ENCODE results near the gene NPPA. TPM values are rescaled to one million over a fixed set of nuclear protein-coding genes. Genes with fewer than 3 reads are reported as not detected.

The NPPA gene
- polyA plus RNA-seq, 1 of the 3 experiments (the other 2 are of a cell fraction): not detected

DNA sequence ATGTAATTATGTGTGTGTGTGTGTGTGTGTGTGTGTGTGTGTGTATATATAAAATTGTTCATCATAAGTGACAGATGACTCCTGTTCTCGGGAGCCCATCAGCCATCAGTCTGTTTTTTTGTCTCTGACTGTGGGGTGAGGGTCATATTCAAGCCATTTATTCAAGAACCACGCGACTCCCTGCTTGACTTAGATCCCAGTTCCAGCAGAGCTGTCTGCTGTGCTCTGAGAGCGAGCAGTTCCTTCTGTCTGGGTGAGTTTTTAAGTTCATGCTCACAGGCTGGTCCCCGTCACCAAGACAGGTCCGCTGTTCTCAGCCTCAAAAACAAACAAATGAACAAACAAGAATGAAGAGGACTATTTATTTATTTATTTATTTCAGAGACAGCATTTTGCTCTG, 29.5 kb upstream of the NPPA start:
- Histone ChIP-seq H3K9ac (no peak overlapping the region), H3K9me2 (no peaks in the 10 kb centered on the region), H3K27me3 (ENCODE audit: insufficient read depth) (0 out of 2 replicates have a peak, but pooled peaks cover 5% of the 10 kb centered on the region), H3K4me1 (ENCODE audit: control insufficient read depth in 1 of 2, insufficient read depth in 2 of 2, low read depth in 1 of 2, low read length in 1 of 2) (peaks cover 0 to 61% of the 10 kb centered on the region in 2 experiments; a peak in 2 of 4 replicates), H3K4me3 (ENCODE audit: low read depth in 2 of 2, low read length in 1 of 2) (no peak overlapping the region), H3K36me3 (replicated peaks in 1 of 2; ENCODE audit: control insufficient read depth in 1 of 2, insufficient read depth in 2 of 2, low read length in 1 of 2) (no peaks in the 10 kb centered on the region), H4K20me1 (ENCODE audit: insufficient read depth) (no peaks in the 10 kb centered on the region), H3K27ac (ENCODE audit: low read depth in 2 of 2, low read length in 1 of 2) (no peak overlapping the region), H3K4me2 (no peak overlapping the region), H3K9me3 (no peaks in the 10 kb centered on the region), H3F3A (replicated peaks; ENCODE audit: insufficient read depth) (no peaks in the 10 kb centered on the region), H3K79me2 (ENCODE audit: insufficient read depth) (no peaks in the 10 kb centered on the region), H2AFZ (ENCODE audit: low read depth) (no peak overlapping the region)
- TF ChIP-seq SIN3A (IDR thresholded peaks at IDR 0.05; ENCODE audit: borderline replicate concordance, low read depth, low read length) (no peak), NRF1 (IDR thresholded peaks at IDR 0.05; ENCODE audit: low read depth, low read length) (no peak), TEAD4 (IDR thresholded peaks at IDR 0.05; ENCODE audit: borderline replicate concordance, insufficient read depth) (no peak)
- TF ChIP-seq, protein P1, sequence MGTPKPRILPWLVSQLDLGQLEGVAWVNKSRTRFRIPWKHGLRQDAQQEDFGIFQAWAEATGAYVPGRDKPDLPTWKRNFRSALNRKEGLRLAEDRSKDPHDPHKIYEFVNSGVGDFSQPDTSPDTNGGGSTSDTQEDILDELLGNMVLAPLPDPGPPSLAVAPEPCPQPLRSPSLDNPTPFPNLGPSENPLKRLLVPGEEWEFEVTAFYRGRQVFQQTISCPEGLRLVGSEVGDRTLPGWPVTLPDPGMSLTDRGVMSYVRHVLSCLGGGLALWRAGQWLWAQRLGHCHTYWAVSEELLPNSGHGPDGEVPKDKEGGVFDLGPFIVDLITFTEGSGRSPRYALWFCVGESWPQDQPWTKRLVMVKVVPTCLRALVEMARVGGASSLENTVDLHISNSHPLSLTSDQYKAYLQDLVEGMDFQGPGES (IDR thresholded peaks at IDR 0.05; ENCODE audit: low read depth, low read length): no peak
- TF ChIP-seq, protein P2, sequence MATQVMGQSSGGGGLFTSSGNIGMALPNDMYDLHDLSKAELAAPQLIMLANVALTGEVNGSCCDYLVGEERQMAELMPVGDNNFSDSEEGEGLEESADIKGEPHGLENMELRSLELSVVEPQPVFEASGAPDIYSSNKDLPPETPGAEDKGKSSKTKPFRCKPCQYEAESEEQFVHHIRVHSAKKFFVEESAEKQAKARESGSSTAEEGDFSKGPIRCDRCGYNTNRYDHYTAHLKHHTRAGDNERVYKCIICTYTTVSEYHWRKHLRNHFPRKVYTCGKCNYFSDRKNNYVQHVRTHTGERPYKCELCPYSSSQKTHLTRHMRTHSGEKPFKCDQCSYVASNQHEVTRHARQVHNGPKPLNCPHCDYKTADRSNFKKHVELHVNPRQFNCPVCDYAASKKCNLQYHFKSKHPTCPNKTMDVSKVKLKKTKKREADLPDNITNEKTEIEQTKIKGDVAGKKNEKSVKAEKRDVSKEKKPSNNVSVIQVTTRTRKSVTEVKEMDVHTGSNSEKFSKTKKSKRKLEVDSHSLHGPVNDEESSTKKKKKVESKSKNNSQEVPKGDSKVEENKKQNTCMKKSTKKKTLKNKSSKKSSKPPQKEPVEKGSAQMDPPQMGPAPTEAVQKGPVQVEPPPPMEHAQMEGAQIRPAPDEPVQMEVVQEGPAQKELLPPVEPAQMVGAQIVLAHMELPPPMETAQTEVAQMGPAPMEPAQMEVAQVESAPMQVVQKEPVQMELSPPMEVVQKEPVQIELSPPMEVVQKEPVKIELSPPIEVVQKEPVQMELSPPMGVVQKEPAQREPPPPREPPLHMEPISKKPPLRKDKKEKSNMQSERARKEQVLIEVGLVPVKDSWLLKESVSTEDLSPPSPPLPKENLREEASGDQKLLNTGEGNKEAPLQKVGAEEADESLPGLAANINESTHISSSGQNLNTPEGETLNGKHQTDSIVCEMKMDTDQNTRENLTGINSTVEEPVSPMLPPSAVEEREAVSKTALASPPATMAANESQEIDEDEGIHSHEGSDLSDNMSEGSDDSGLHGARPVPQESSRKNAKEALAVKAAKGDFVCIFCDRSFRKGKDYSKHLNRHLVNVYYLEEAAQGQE (IDR thresholded peaks at IDR 0.05; ENCODE audit: low read depth, low read length): no peak
- TF ChIP-seq, protein P3, sequence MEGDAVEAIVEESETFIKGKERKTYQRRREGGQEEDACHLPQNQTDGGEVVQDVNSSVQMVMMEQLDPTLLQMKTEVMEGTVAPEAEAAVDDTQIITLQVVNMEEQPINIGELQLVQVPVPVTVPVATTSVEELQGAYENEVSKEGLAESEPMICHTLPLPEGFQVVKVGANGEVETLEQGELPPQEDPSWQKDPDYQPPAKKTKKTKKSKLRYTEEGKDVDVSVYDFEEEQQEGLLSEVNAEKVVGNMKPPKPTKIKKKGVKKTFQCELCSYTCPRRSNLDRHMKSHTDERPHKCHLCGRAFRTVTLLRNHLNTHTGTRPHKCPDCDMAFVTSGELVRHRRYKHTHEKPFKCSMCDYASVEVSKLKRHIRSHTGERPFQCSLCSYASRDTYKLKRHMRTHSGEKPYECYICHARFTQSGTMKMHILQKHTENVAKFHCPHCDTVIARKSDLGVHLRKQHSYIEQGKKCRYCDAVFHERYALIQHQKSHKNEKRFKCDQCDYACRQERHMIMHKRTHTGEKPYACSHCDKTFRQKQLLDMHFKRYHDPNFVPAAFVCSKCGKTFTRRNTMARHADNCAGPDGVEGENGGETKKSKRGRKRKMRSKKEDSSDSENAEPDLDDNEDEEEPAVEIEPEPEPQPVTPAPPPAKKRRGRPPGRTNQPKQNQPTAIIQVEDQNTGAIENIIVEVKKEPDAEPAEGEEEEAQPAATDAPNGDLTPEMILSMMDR (IDR thresholded peaks at IDR 0.05): no peak
- CTCF ChIA-PET: interaction anchor here (0.7 to 7.0 kb wide), 6 partner anchors 10 to 202 kb away, joined by 3 to 42 read pairs (median 4); no protein-coding TSS in a partner anchor
- DNase-seq: no peak
- WGBS (ENCODE audit: low lambda C conversion rate): 64% methylated on average over 6 of the region's 6 CpGs
- POLR2A ChIA-PET: interaction anchor here (1.2 kb wide), 1 partner anchor 35 kb away, joined by 3 read pairs; no protein-coding TSS in a partner anchor

DNA sequence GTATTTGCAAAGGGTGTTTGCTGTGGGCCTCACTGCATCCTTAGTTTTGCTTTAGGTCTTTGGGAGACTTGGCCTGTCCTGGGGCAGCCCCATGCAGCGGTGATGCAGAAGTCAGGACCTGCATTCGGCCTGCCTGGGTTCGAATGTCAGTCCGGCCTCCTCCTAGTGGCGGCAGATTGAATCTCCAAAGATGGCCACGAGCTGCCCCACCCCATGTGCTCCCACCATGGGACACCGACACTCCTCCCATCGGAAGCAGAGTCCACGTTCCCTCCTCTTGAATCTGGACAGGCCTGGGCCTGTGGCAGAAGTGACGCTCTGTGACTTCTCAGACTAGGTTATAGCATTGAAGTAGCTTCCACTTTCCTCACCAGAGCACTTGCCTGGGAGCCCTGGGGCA, 27.5 kb upstream of the NPPA start:
- Histone ChIP-seq H3K4me1 (ENCODE audit: control insufficient read depth in 1 of 2, insufficient read depth in 2 of 2, low read depth in 1 of 2, low read length in 1 of 2) (peaks cover 0 to 42% of the 10 kb centered on the region in 2 experiments; a peak in 1 of 4 replicates), H3K4me2 (no peak overlapping the region), H3K9me3 (no peaks in the 10 kb centered on the region), H3F3A (replicated peaks; ENCODE audit: insufficient read depth) (no peaks in the 10 kb centered on the region), H3K9me2 (no peaks in the 10 kb centered on the region), H4K20me1 (ENCODE audit: insufficient read depth) (no peaks in the 10 kb centered on the region), H3K36me3 (replicated peaks in 1 of 2; ENCODE audit: control insufficient read depth in 1 of 2, insufficient read depth in 2 of 2, low read length in 1 of 2) (no peaks in the 10 kb centered on the region), H2AFZ (ENCODE audit: low read depth) (no peak overlapping the region), H3K27me3 (ENCODE audit: insufficient read depth) (0 out of 2 replicates have a peak, but pooled peaks cover 12% of the 10 kb centered on the region), H3K4me3 (ENCODE audit: low read depth in 2 of 2, low read length in 1 of 2) (no peak overlapping the region), H3K9ac (no peak overlapping the region), H3K27ac (ENCODE audit: low read depth in 2 of 2, low read length in 1 of 2) (no peak overlapping the region), H3K79me2 (ENCODE audit: insufficient read depth) (no peaks in the 10 kb centered on the region)
- DNase-seq: no peak
- CTCF ChIA-PET: interaction anchor here (1.6 to 7.0 kb wide), 2 partner anchors 30 to 35 kb away, joined by 3 to 42 read pairs; no protein-coding TSS in a partner anchor
- WGBS (ENCODE audit: low lambda C conversion rate): 79% methylated on average over 7 of the region's 10 CpGs
- POLR2A ChIA-PET: no interaction called here
- no peak for TF ChIP-seq FOSL2 (IDR thresholded peaks at IDR 0.05; ENCODE audit: borderline replicate concordance, low read depth)
- TF ChIP-seq POLR2AphosphoS5 (IDR thresholded peaks at IDR 0.05; ENCODE audit: low read depth, low read length): no peak
- TF ChIP-seq, protein P4, sequence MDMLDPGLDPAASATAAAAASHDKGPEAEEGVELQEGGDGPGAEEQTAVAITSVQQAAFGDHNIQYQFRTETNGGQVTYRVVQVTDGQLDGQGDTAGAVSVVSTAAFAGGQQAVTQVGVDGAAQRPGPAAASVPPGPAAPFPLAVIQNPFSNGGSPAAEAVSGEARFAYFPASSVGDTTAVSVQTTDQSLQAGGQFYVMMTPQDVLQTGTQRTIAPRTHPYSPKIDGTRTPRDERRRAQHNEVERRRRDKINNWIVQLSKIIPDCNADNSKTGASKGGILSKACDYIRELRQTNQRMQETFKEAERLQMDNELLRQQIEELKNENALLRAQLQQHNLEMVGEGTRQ (IDR thresholded peaks at IDR 0.05; ENCODE audit: borderline replicate concordance, low read depth, low read length): no peak
- no peak for TF ChIP-seq GATA2 (CRISPR knock-in tag; IDR thresholded peaks at IDR 0.05)
- no peak for TF ChIP-seq TAF1 (IDR thresholded peaks at IDR 0.05; ENCODE audit: borderline replicate concordance, low read depth, low read length)
- TF ChIP-seq, protein P5, sequence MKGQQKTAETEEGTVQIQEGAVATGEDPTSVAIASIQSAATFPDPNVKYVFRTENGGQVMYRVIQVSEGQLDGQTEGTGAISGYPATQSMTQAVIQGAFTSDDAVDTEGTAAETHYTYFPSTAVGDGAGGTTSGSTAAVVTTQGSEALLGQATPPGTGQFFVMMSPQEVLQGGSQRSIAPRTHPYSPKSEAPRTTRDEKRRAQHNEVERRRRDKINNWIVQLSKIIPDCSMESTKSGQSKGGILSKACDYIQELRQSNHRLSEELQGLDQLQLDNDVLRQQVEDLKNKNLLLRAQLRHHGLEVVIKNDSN (IDR thresholded peaks at IDR 0.05; ENCODE audit: borderline replicate concordance, low read depth): no peak
- TF ChIP-seq, protein P6, sequence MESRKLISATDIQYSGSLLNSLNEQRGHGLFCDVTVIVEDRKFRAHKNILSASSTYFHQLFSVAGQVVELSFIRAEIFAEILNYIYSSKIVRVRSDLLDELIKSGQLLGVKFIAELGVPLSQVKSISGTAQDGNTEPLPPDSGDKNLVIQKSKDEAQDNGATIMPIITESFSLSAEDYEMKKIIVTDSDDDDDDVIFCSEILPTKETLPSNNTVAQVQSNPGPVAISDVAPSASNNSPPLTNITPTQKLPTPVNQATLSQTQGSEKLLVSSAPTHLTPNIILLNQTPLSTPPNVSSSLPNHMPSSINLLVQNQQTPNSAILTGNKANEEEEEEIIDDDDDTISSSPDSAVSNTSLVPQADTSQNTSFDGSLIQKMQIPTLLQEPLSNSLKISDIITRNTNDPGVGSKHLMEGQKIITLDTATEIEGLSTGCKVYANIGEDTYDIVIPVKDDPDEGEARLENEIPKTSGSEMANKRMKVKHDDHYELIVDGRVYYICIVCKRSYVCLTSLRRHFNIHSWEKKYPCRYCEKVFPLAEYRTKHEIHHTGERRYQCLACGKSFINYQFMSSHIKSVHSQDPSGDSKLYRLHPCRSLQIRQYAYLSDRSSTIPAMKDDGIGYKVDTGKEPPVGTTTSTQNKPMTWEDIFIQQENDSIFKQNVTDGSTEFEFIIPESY (IDR thresholded peaks at IDR 0.05; ENCODE audit: borderline replicate concordance, low read depth): no peak
- no peak for TF ChIP-seq NFIC (IDR thresholded peaks at IDR 0.05; ENCODE audit: borderline replicate concordance)
- no peak for TF ChIP-seq RAD21 (IDR thresholded peaks at IDR 0.05; ENCODE audit: low read length)
- no peak for TF ChIP-seq YY1 (IDR thresholded peaks at IDR 0.05; ENCODE audit: low read depth)
- TF ChIP-seq NRF1 (IDR thresholded peaks at IDR 0.05; ENCODE audit: low read depth, low read length): no peak

Data from SK-N-SH (cell line).